K562 (cell line): Measurements from ENCODE around the gene AKAIN1. TPM values are rescaled to one million over a fixed set of nuclear protein-coding genes. Genes with fewer than 3 reads are reported as not detected.

ENCODE experiments used
- CBX3 ChIP-seq, 2 experiments: IDR thresholded peaks; 1 replicate in 1 of 2; 2 replicates in 1 of 2; pipeline ENCODE4 v1.6.1; 2012; ENCODE audit warnings: inconsistent platforms in 2 of 2, low read length in 2 of 2, borderline replicate concordance in 1 of 2, control low read depth in 1 of 2
- FOSL1 ChIP-seq: fragments of 200-800 bp; sonication (Bioruptor generic); conservative IDR thresholded peaks from 2 replicates; pipeline ENCODE4 v1.6.1; 2016; ENCODE audit warnings: missing genetic modification characterization, missing compliant biosample characterization
- HCFC1 ChIP-seq: IDR thresholded peaks from 2 replicates; pipeline ENCODE4 v1.6.1; 2012; ENCODE audit warnings: low read depth, low read length, improper control_type of control experiment
- HLTF ChIP-seq: fragments of 450-650 bp; IDR thresholded peaks from 2 replicates; pipeline ENCODE4 v1.6.1; 2016
- KHSRP ChIP-seq: fragments of 450-650 bp; IDR thresholded peaks from 2 replicates; pipeline ENCODE4 v1.6.1; 2017
- KLF1 ChIP-seq: fragments of 450-650 bp; IDR thresholded peaks from 2 replicates; pipeline ENCODE4 v1.6.1; 2016; ENCODE audit warnings: missing genetic modification characterization, missing compliant biosample characterization
- NCOA1 ChIP-seq: fragments of 450-650 bp; IDR thresholded peaks from 2 replicates; pipeline ENCODE4 v1.6.1; 2016; ENCODE audit warnings: low read depth
- PURB ChIP-seq: sonication (generic); formaldehyde crosslinking; IDR thresholded peaks from 2 replicates; pipeline ENCODE4 v1.9.0; 2021; ENCODE audit warnings: low read depth, mild to moderate bottlenecking, missing genetic modification reagents
- SMAD3 ChIP-seq: fragments of 450-650 bp; formaldehyde crosslinking; conservative IDR thresholded peaks from 2 replicates; pipeline ENCODE4 v1.4.0; 2020; ENCODE audit warnings: mild to moderate bottlenecking
- SMC3 ChIP-seq: conservative IDR thresholded peaks from 2 replicates; pipeline ENCODE4 v1.6.1; 2011; ENCODE audit warnings: low read depth, low read length, improper control_type of control experiment; ENCODE audit not compliant: insufficient read depth
- TARDBP ChIP-seq: fragments of 450-650 bp; IDR thresholded peaks from 2 replicates; pipeline ENCODE4 v1.6.1; 2016
- TBL1XR1 ChIP-seq, 2 experiments: IDR thresholded peaks; 2 replicates each; pipeline ENCODE4 v1.6.1; 2012; ENCODE audit warnings: improper control_type of control experiment in 2 of 2, low read length in 2 of 2, mild to moderate bottlenecking in 1 of 2
- TBP ChIP-seq: optimal IDR thresholded peaks from 2 replicates; pipeline ENCODE3; 2011; ENCODE audit warnings: low read depth, low read length, improper control_type of control experiment
- ZNF766 ChIP-seq: fragments of 200-800 bp; sonication (Bioruptor generic); conservative IDR thresholded peaks from 2 replicates; pipeline ENCODE4 v1.6.1; 2016; ENCODE audit warnings: missing genetic modification characterization, missing compliant biosample characterization
- ZZZ3 ChIP-seq: fragments of 450-650 bp; IDR thresholded peaks from 2 replicates; pipeline ENCODE4 v1.6.1; 2016; ENCODE audit warnings: antibody characterized with exemption, mild to moderate bottlenecking, moderate library complexity
- polyA plus RNA-seq, 8 experiments: library from polyadenylated mRNA; depleted of rRNA in 4 of 8; stranded (reverse) in 5 of 8; unstranded in 3 of 8; fragments of >200 nt; fragmentation: Nextera tagmentation in 2 of 8; fragmentation: Illumina TruSeq in 1 of 8; extraction: Ambion mirVana in 2 of 8; extraction: Trizol in 1 of 8; gene quantifications; 2 replicates each; pipeline versions ENCODE4 v1.2.1 to v1.2.3, GENCODE V29; 2011 to 2014; ENCODE audit warnings: inconsistent platforms in 1 of 8, missing spikeins in 1 of 8
- total RNA-seq, 7 experiments: library from RNA; depleted of rRNA in 6 of 7; stranded (reverse); fragments of >200 nt in 6 of 7; fragmentation: Illumina TruSeq in 2 of 7; extraction: Trizol in 2 of 7; gene quantifications; 2 replicates each; pipeline versions ENCODE4 v1.2.1 to v1.2.3, GENCODE V29; 2011 to 2021; ENCODE audit warnings: low replicate concordance in 1 of 7
- TF ChIP-seq, protein P1 (sequence below): fragments of 450-650 bp; IDR thresholded peaks from 2 replicates; pipeline ENCODE4 v1.6.1; 2018; ENCODE audit warnings: mild to moderate bottlenecking, low read depth; ENCODE audit not compliant: partially characterized antibody
- TF ChIP-seq, protein P2 (sequence below), 2 experiments: fragments of 450-650 bp in 1 of 2; sonication (generic) in 1 of 2; formaldehyde crosslinking in 1 of 2; IDR thresholded peaks in 1 of 2; conservative IDR thresholded peaks in 1 of 2; 2 replicates each; pipeline versions ENCODE4 v1.6.1 to v1.8.1; 2016 to 2023; ENCODE audit warnings: mild to moderate bottlenecking in 2 of 2, moderate library complexity in 2 of 2, inconsistent platforms in 1 of 2, missing genetic modification reagents in 1 of 2
- TF ChIP-seq, protein P3 (sequence below), 2 experiments: fragments of 200-800 bp in 1 of 2; sonication (Bioruptor generic) in 1 of 2; sonication (generic) in 1 of 2; formaldehyde crosslinking in 1 of 2; IDR thresholded peaks in 1 of 2; conservative IDR thresholded peaks in 1 of 2; 2 replicates each; pipeline versions ENCODE4 v1.5.0 to v1.6.1; 2016 to 2020; ENCODE audit warnings: missing compliant biosample characterization in 1 of 2, missing genetic modification characterization in 1 of 2, missing genetic modification reagents in 1 of 2
- TF ChIP-seq, protein P4 (sequence below): sonication (generic); formaldehyde crosslinking; IDR thresholded peaks from 2 replicates; pipeline ENCODE4 v1.8.1; 2023; ENCODE audit warnings: mild to moderate bottlenecking, missing genetic modification reagents, moderate library complexity
- TF ChIP-seq, protein P5 (sequence below): fragments of 450-650 bp; formaldehyde crosslinking; IDR thresholded peaks from 2 replicates; pipeline ENCODE4 v1.4.0; 2020; ENCODE audit warnings: mild to moderate bottlenecking, moderate library complexity

The AKAIN1 gene
- total and polyA plus RNA-seq, 9 of the 15 experiments (the other 6 are each of a cell fraction or from before 2014, with no cell fraction given) = not detected

DNA sequence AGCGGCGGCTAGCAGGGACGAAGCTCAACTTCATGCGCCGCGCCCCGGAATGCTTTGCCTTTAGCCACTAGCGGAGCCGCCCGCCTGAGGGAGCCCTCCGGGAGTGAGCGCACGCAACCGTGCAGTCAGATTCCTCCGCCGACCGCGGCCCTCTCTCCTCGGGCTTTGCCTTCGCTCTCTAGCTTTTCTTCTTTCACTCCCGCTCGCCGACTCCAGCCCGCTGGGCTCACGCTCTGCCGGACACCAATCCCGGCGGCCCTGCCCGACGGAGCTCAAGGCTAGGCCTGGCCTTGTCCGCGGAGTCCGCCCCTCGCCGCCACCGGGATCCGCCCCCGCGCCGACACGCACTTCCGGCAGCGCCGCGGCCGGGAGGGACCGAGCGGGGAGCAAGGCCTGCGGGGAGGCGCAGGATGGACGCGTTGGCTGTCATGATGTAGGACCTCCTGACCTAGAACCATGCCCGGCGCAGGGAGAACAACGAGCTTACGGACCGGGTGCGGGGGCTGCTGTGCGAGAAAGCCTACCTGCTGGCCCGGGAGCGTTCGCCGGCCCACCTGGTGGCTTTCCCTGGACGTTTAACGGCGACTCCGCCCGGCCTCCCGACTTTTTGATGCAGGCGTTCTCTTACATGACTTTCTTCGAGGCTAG, 40.8 kb upstream of the AKAIN1 start (continued):
- TF ChIP-seq PURB (CRISPR knock-in tag) = no peak
- 0 out of 3 replicates have a peak, but pooled peaks of 1 of the 2 experiments have one; percentile 9 for TF ChIP-seq CBX3 (IDR thresholded peaks at IDR 0.05; ENCODE audit: borderline replicate concordance in 1 of 2, low read length in 2 of 2)
- TF ChIP-seq FOSL1 (tag) = peak; percentile 29; the same call in 1 of the 2 replicates
- peak; percentile 77 for TF ChIP-seq HCFC1
- TF ChIP-seq, protein P1, sequence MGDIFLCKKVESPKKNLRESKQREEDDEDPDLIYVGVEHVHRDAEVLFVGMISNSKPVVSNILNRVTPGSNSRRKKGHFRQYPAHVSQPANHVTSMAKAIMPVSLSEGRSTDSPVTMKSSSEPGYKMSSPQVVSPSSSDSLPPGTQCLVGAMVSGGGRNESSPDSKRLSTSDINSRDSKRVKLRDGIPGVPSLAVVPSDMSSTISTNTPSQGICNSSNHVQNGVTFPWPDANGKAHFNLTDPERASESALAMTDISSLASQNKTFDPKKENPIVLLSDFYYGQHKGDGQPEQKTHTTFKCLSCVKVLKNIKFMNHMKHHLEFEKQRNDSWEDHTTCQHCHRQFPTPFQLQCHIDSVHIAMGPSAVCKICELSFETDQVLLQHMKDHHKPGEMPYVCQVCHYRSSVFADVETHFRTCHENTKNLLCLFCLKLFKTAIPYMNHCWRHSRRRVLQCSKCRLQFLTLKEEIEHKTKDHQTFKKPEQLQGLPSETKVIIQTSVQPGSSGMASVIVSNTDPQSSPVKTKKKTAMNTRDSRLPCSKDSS = no peak
- TF ChIP-seq TBL1XR1 (IDR thresholded peaks at IDR 0.05; ENCODE audit: low read length in 2 of 2) = peak in 1 of 2 experiments; percentile 54; a peak in 3 of 4 replicates
- TF ChIP-seq NCOA1 = peak; percentile 96
- TF ChIP-seq TARDBP = 0 out of 2 replicates have a peak, but pooled peaks have one; percentile 62
- TF ChIP-seq, protein P2, sequence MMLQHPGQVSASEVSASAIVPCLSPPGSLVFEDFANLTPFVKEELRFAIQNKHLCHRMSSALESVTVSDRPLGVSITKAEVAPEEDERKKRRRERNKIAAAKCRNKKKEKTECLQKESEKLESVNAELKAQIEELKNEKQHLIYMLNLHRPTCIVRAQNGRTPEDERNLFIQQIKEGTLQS (IDR thresholded peaks at IDR 0.05) = peak; percentile 40
- TF ChIP-seq, protein P2 (CRISPR knock-in tag; conservative IDR thresholded peaks at IDR 0.05) = peak; percentile 33; the same call in 1 of the 2 replicates
- TF ChIP-seq SMAD3 (CRISPR knock-in tag) = 0 out of 2 replicates have a peak, but pooled peaks have one; percentile 16
- TF ChIP-seq SMC3 = 0 out of 2 replicates have a peak, but pooled peaks have one; percentile 1
- TF ChIP-seq ZNF766 (CRISPR knock-in tag) = 0 out of 2 replicates have a peak, but pooled peaks have one; percentile 27
- TF ChIP-seq TBP = peak; percentile 64
- TF ChIP-seq, protein P3, sequence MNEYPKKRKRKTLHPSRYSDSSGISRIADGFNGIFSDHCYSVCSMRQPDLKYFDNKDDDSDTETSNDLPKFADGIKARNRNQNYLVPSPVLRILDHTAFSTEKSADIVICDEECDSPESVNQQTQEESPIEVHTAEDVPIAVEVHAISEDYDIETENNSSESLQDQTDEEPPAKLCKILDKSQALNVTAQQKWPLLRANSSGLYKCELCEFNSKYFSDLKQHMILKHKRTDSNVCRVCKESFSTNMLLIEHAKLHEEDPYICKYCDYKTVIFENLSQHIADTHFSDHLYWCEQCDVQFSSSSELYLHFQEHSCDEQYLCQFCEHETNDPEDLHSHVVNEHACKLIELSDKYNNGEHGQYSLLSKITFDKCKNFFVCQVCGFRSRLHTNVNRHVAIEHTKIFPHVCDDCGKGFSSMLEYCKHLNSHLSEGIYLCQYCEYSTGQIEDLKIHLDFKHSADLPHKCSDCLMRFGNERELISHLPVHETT (CRISPR knock-in tag; conservative IDR thresholded peaks at IDR 0.05 in 1 of 2, IDR thresholded peaks at IDR 0.05 in 1 of 2) = peak in 1 of 2 experiments; percentile 93; a peak in 2 of 4 replicates
- peak; percentile 90 for TF ChIP-seq HLTF
- TF ChIP-seq, protein P4, sequence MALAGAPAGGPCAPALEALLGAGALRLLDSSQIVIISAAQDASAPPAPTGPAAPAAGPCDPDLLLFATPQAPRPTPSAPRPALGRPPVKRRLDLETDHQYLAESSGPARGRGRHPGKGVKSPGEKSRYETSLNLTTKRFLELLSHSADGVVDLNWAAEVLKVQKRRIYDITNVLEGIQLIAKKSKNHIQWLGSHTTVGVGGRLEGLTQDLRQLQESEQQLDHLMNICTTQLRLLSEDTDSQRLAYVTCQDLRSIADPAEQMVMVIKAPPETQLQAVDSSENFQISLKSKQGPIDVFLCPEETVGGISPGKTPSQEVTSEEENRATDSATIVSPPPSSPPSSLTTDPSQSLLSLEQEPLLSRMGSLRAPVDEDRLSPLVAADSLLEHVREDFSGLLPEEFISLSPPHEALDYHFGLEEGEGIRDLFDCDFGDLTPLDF = 0 out of 2 replicates have a peak, but pooled peaks have one; percentile 51
- TF ChIP-seq KLF1 (tag) = peak; percentile 77
- 0 out of 2 replicates have a peak, but pooled peaks have one; percentile 60 for TF ChIP-seq ZZZ3
- TF ChIP-seq, protein P5, sequence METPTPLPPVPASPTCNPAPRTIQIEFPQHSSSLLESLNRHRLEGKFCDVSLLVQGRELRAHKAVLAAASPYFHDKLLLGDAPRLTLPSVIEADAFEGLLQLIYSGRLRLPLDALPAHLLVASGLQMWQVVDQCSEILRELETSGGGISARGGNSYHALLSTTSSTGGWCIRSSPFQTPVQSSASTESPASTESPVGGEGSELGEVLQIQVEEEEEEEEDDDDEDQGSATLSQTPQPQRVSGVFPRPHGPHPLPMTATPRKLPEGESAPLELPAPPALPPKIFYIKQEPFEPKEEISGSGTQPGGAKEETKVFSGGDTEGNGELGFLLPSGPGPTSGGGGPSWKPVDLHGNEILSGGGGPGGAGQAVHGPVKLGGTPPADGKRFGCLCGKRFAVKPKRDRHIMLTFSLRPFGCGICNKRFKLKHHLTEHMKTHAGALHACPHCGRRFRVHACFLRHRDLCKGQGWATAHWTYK = peak; percentile 86; the same call in 1 of the 2 replicates
- peak; percentile 70 for TF ChIP-seq KHSRP
